H1 (cell line): Measurements from ENCODE around the gene KRT83. TPM values are rescaled to one million over a fixed set of nuclear protein-coding genes. Genes with fewer than 3 reads are reported as not detected.

Source experiments
- CTCF ChIA-PET: fragments of 300-600 bp; sonication (Branson Sonifier 250); formaldehyde crosslinking; loops from one replicate; lab custom pipeline; 2021; ENCODE audit not compliant: partially characterized antibody; lab: Charles Lee
- POLR2A ChIA-PET: fragments of 300-600 bp; sonication (Branson Sonifier 250); formaldehyde crosslinking; loops from one replicate; lab custom pipeline; 2021; ENCODE audit warnings: inconsistent platforms; ENCODE audit not compliant: partially characterized antibody; lab: Charles Lee
- DNase-seq, 2 experiments: peaks; one replicate each; pipeline versions ENCODE4 v3.0.0 to v3.0.0-alpha.2; 2010 to 2022; ENCODE audit warnings: low spot score in 2 of 2, low read depth in 1 of 2, mixed read lengths in 1 of 2
- FAIRE-seq: peaks from 2 replicates; lab custom pipeline; 2011; peaks lifted over from hg19 to GRCh38; lab: Jason Lieb, UNC
- H2AFZ ChIP-seq: 2 replicates; pipeline ENCODE4 v1.8.1; 2012; ENCODE audit warnings: low read length, inconsistent platforms
- H2AK5ac ChIP-seq: 2 replicates; pipeline ENCODE4 v1.6.1; 2013; ENCODE audit warnings: low read depth, low read length
- H2BK120ac ChIP-seq: replicated peaks from 2 replicates; pipeline ENCODE3; 2013; ENCODE audit warnings: low read depth, low read length, inconsistent platforms
- H2BK12ac ChIP-seq: 2 replicates; pipeline ENCODE4 v1.6.1; 2013; ENCODE audit warnings: low read depth, low read length
- H2BK15ac ChIP-seq: 2 replicates; pipeline ENCODE4 v1.6.1; 2013; ENCODE audit warnings: low read length
- H2BK20ac ChIP-seq: 2 replicates; pipeline ENCODE4 v1.6.1; 2013; ENCODE audit warnings: low read length
- H2BK5ac ChIP-seq: 2 replicates; pipeline ENCODE4 v1.6.1; 2013; ENCODE audit warnings: low read depth, low read length
- H3K14ac ChIP-seq: 2 replicates; pipeline ENCODE4 v1.6.1; 2013; ENCODE audit warnings: inconsistent platforms; ENCODE audit not compliant: insufficient read length
- H3K18ac ChIP-seq: 2 replicates; pipeline ENCODE4 v1.6.1; 2013; ENCODE audit warnings: low read length; ENCODE audit errors: extremely low read depth
- H3K23ac ChIP-seq: 2 replicates; pipeline ENCODE4 v1.6.1; 2013; ENCODE audit warnings: inconsistent platforms; ENCODE audit not compliant: insufficient read length
- H3K23me2 ChIP-seq: 2 replicates; pipeline ENCODE4 v1.6.1; 2013; ENCODE audit warnings: low read depth, low read length
- H3K27ac ChIP-seq: 2 replicates; pipeline ENCODE4 v1.6.1; 2011; ENCODE audit warnings: low read depth, low read length, inconsistent platforms
- H3K27me3 ChIP-seq, 4 experiments: replicated peaks in 1 of 4; 1 replicate in 1 of 4; 2 replicates in 3 of 4; pipeline versions ENCODE4 v1.6.1 to v1.8.1; 2011 to 2013; ENCODE audit warnings: low read length in 3 of 4, mild to moderate bottlenecking in 3 of 4, inconsistent platforms in 2 of 4, mixed read lengths in 2 of 4, moderate library complexity in 1 of 4; ENCODE audit not compliant: control insufficient read depth in 3 of 4, insufficient read depth in 3 of 4; ENCODE audit errors: extremely low read depth in 1 of 4
- H3K36me3 ChIP-seq, 4 experiments: 2 replicates each; pipeline versions ENCODE4 v1.6.1 to v1.8.1; 2011 to 2013; ENCODE audit warnings: mild to moderate bottlenecking in 4 of 4, low read length in 3 of 4, moderate library complexity in 2 of 4, control low read depth in 1 of 4, inconsistent platforms in 1 of 4; ENCODE audit not compliant: insufficient read depth in 4 of 4, control insufficient read depth in 2 of 4
- H3K4ac ChIP-seq: replicated peaks from 2 replicates; pipeline ENCODE3; 2013; ENCODE audit warnings: low read length, low read depth, mixed read lengths, inconsistent platforms; ENCODE audit not compliant: insufficient read length
- H3K4me1 ChIP-seq, 4 experiments: replicated peaks in 1 of 4; 1 replicate in 1 of 4; 2 replicates in 3 of 4; pipeline versions ENCODE4 v1.6.1 to v1.8.1; 2011 to 2013; ENCODE audit warnings: low read length in 3 of 4, inconsistent platforms in 2 of 4, mixed read lengths in 1 of 4; ENCODE audit not compliant: insufficient read depth in 4 of 4, control insufficient read depth in 3 of 4
- H3K4me2 ChIP-seq, 2 experiments: 2 replicates each; pipeline versions ENCODE4 v1.6.1 to v1.8.1; 2011 to 2013; ENCODE audit warnings: low read depth in 2 of 2, low read length in 2 of 2, control low read depth in 1 of 2, inconsistent platforms in 1 of 2, mild to moderate bottlenecking in 1 of 2; ENCODE audit not compliant: insufficient read depth in 1 of 2
- H3K4me3 ChIP-seq, 4 experiments: fragments of 200-600, 300-600 bp in 1 of 4; sonication (generic), shearing (Covaris generic), sonication (Bioruptor Twin) in 1 of 4; 2 replicates each; pipeline versions ENCODE4 v1.5.1 to v1.8.1; 2011 to 2016; ENCODE audit warnings: low read length in 4 of 4, low read depth in 3 of 4, control low read depth in 2 of 4, inconsistent platforms in 2 of 4, mild to moderate bottlenecking in 2 of 4, mixed read lengths in 1 of 4, moderate library complexity in 1 of 4; ENCODE audit not compliant: insufficient read depth in 2 of 4; ENCODE audit errors: extremely low read depth in 1 of 4
- H3K56ac ChIP-seq: replicated peaks from 2 replicates; pipeline ENCODE3; 2013; ENCODE audit warnings: low read depth, mild to moderate bottlenecking, mixed read lengths, low read length, inconsistent platforms; ENCODE audit not compliant: insufficient read length
- H3K79me1 ChIP-seq: 2 replicates; pipeline ENCODE4 v1.6.1; 2013; ENCODE audit warnings: low read depth, low read length, control low read depth
- H3K79me2 ChIP-seq, 2 experiments: 2 replicates each; pipeline versions ENCODE4 v1.6.1 to v1.8.1; 2012 to 2013; ENCODE audit warnings: low read length in 2 of 2, mild to moderate bottlenecking in 2 of 2, inconsistent platforms in 1 of 2; ENCODE audit not compliant: insufficient read depth in 2 of 2, control insufficient read depth in 1 of 2
- H3K9ac ChIP-seq, 4 experiments: replicated peaks in 1 of 4; 1 replicate in 1 of 4; 2 replicates in 3 of 4; pipeline versions ENCODE4 v1.6.1 to v1.8.1; 2011 to 2013; ENCODE audit warnings: low read depth in 3 of 4, low read length in 3 of 4, control low read depth in 2 of 4, mild to moderate bottlenecking in 2 of 4, moderate library complexity in 2 of 4, inconsistent platforms in 1 of 4; ENCODE audit errors: extremely low read depth in 1 of 4
- H3K9me3 ChIP-seq, 2 experiments: 2 replicates each; pipeline versions ENCODE4 v1.6.1 to v1.8.1; 2012 to 2013; ENCODE audit warnings: mild to moderate bottlenecking in 2 of 2, moderate library complexity in 2 of 2, control low read depth in 1 of 2, inconsistent platforms in 1 of 2, low read depth in 1 of 2, low read length in 1 of 2, mixed read lengths in 1 of 2; ENCODE audit not compliant: insufficient read depth in 2 of 2
- H4K20me1 ChIP-seq, 2 experiments: replicated peaks in 1 of 2; 2 replicates each; pipeline versions ENCODE3 to v1.8.1; 2011 to 2013; ENCODE audit warnings: inconsistent platforms in 2 of 2, low read length in 2 of 2, mild to moderate bottlenecking in 1 of 2; ENCODE audit not compliant: insufficient read depth in 2 of 2, control insufficient read depth in 1 of 2
- H4K5ac ChIP-seq: 2 replicates; pipeline ENCODE4 v1.6.1; 2013; ENCODE audit warnings: low read length, low read depth, mixed read lengths, inconsistent platforms; ENCODE audit not compliant: insufficient read length
- H4K8ac ChIP-seq: 2 replicates; pipeline ENCODE4 v1.8.0; 2013; ENCODE audit warnings: mild to moderate bottlenecking, moderate library complexity, low read length, inconsistent platforms; ENCODE audit not compliant: insufficient read depth; ENCODE audit errors: extremely low read depth
- H4K91ac ChIP-seq: replicated peaks from 2 replicates; pipeline ENCODE3; 2013; ENCODE audit warnings: low read length, mixed read lengths, inconsistent platforms; ENCODE audit not compliant: insufficient read length
- FOSL1 ChIP-seq: IDR thresholded peaks from 2 replicates; pipeline ENCODE4 v1.6.1; 2011; ENCODE audit warnings: mild to moderate bottlenecking, low read depth, low read length, moderate library complexity; ENCODE audit not compliant: insufficient read depth
- RFX5 ChIP-seq: IDR thresholded peaks from 2 replicates; pipeline ENCODE4 v1.6.1; 2011; ENCODE audit warnings: low read depth, low read length, improper control_type of control experiment, borderline replicate concordance
- RNF2 ChIP-seq: fragments of 200-900, 300-1000 bp; sonication (generic); IDR thresholded peaks from 2 replicates; pipeline ENCODE4 v1.7.1; 2016; ENCODE audit warnings: borderline replicate concordance, low read depth, mild to moderate bottlenecking, antibody characterized with exemption, low read length; ENCODE audit not compliant: poor library complexity, severe bottlenecking; ENCODE audit errors: missing control alignments
- TEAD4 ChIP-seq: IDR thresholded peaks from 2 replicates; pipeline ENCODE4 v1.6.1; 2012; ENCODE audit warnings: low read depth, low read length, inconsistent platforms, mixed read lengths
- YY1 ChIP-seq: IDR thresholded peaks from 2 replicates; pipeline ENCODE4 v1.6.1; 2011; ENCODE audit warnings: low read depth, mild to moderate bottlenecking, low read length
- WGBS, 2 experiments: shearing (Covaris generic) in 1 of 2; methylation state at CpG; one replicate each; pipeline versions ENCODE4 v1.1.6 to v1.1.7; 2013 to 2015; ENCODE audit warnings: low lambda C conversion rate in 2 of 2, mixed read lengths in 2 of 2, inconsistent platforms in 1 of 2, low coverage in 1 of 2, missing lambda C conversion rate in 1 of 2; ENCODE audit not compliant: insufficient replicate concordance in 2 of 2, insufficient coverage in 1 of 2, insufficient read length in 1 of 2; ENCODE audit errors: extremely low coverage in 1 of 2, missing lambda C conversion rate in 1 of 2; 5-methylcytosine and 5-hydroxymethylcytosine counted together
- polyA plus RNA-seq, 7 experiments: library from polyadenylated mRNA; depleted of rRNA in 3 of 7; stranded (reverse) in 5 of 7; unstranded in 2 of 7; fragments of >200 nt in 5 of 7; fragments of 200-250 nt in 2 of 7; gene quantifications; 1 replicate in 5 of 7; 2 replicates in 1 of 7; 4 replicates in 1 of 7; pipeline versions ENCODE4 v1.2.1 to v1.2.3, GENCODE V29; 2011 to 2013; ENCODE audit warnings: missing spikeins in 2 of 7, mixed read lengths in 2 of 7
- total RNA-seq: library from RNA; stranded (reverse); fragmentation: NEBNext Ultra II Directional; extraction: Animal tissue kit (Norgen Biotek cat#: 25700); gene quantifications from 2 replicates; pipeline ENCODE4 v1.2.1, GENCODE V29; 2021

Gene KRT83
- total and polyA plus RNA-seq, 2 of the 8 experiments (the other 6 are each of a cell fraction or from before 2014, with no cell fraction given), result not detected

DNA sequence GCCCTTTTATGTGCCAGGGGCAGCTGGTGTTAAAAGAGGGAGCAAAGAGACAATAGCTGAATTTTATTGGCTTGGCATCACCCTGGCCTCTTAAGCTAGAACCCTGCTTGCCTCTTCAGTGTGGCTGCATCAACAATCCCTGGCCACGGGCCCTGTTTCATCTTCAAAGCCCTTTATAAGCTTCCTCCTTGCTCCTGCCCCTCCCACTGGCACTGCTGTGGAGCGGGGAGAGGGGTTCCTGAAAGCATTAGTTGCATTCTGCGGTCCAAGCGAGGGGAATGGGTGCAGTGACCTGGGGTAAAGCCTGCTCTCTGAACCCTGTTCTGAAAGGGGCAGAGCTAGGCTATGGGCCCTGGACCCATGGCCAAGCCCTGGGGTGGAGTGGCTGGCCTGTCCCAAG, 220 bp upstream of the KRT83 start:
- CTCF ChIA-PET, result interaction anchor here (0.6 to 19.8 kb wide), 18 partner anchors 8 to 339 kb away, joined by 3 to 353 read pairs (median 4); partner anchors contain the start of gene KRT7
- H3K4me2 ChIP-seq, result no peak overlapping the region
- H3K56ac ChIP-seq, result no peak overlapping the region
- H3K4me3 ChIP-seq, result no peak overlapping the region
- no peaks in the 10 kb centered on the region for H4K20me1 ChIP-seq
- no peaks in the 10 kb centered on the region for H3K27me3 ChIP-seq
- TF ChIP-seq FOSL1 (no peak), YY1 (no peak), TEAD4 (no peak), RFX5 (no peak), RNF2 (no peak)
- TF ChIP-seq, all 59 proteins: peak for 0
- H2BK20ac ChIP-seq, result no peak overlapping the region
- no peak overlapping the region for H3K27ac ChIP-seq
- H2BK120ac ChIP-seq, result no peak overlapping the region
- no peak overlapping the region for H2BK12ac ChIP-seq
- no peak for FAIRE-seq
- no peak overlapping the region for H2AK5ac ChIP-seq
- no peak overlapping the region for H4K5ac ChIP-seq
- no peak for DNase-seq
- no peaks in the 10 kb centered on the region for H3K79me1 ChIP-seq
- no peaks in the 10 kb centered on the region for H3K4me1 ChIP-seq
- no peak overlapping the region for H3K9ac ChIP-seq
- no peak overlapping the region for H2BK5ac ChIP-seq
- H2AFZ ChIP-seq, result no peak overlapping the region
- POLR2A ChIA-PET, result interaction anchor here (1.3 kb wide), 1 partner anchor 13 kb away, joined by 3 read pairs; no protein-coding TSS in a partner anchor
- H3K9me3 ChIP-seq, result no peaks in the 10 kb centered on the region
- H4K8ac ChIP-seq, result no peak overlapping the region
- H3K14ac ChIP-seq, result no peak overlapping the region
- no peak overlapping the region for H2BK15ac ChIP-seq
- no peak overlapping the region for H3K23ac ChIP-seq
- no peak overlapping the region for H4K91ac ChIP-seq
- H3K18ac ChIP-seq, result no peak overlapping the region
- no peaks in the 10 kb centered on the region for H3K79me2 ChIP-seq
- no peak overlapping the region for H3K4ac ChIP-seq
- 82% methylated on average over 4 of the region's 4 CpGs; no CpG with 5 or more reads in 1 of the 2 experiments for WGBS, 2 experiments
- H3K23me2 ChIP-seq, result no peaks in the 10 kb centered on the region
- H3K36me3 ChIP-seq, result no peaks in the 10 kb centered on the region
